HG03025 (cell line): ENCODE data around the gene P2RY12.

Source experiments
- ATAC-seq: cut with Tn5 transposase; IDR thresholded peaks from one replicate; pipeline ENCODE4 v1.9.1; 2021; ENCODE audit warnings: mild to moderate bottlenecking, moderate library complexity; ENCODE audit not compliant: unreplicated experiment, low FRiP score

The P2RY12 gene

GRCh38 chr3:151351219-151351618 lies 33.3 kb downstream of the P2RY12 start:
- ATAC-seq: peak; percentile 84

- ATAC-seq: no peak
Measured at GRCh38 chr3:151350656-151351055, 33.9 kb downstream of the P2RY12 start.

GRCh38 chr3:151347432-151347831 lies 37.1 kb downstream of the P2RY12 start:
- ATAC-seq: no peak

- no peak for ATAC-seq
Measured at GRCh38 chr3:151346292-151346691, 38.3 kb downstream of the P2RY12 start.

GRCh38 chr3:151345859-151346258 lies 38.7 kb downstream of the P2RY12 start:
- no peak for ATAC-seq

- ATAC-seq: no peak
Measured at GRCh38 chr3:151331696-151332095, 52.9 kb downstream of the P2RY12 start.

- no peak for ATAC-seq
Measured at GRCh38 chr3:151330899-151331298, 53.7 kb downstream of the P2RY12 start.

- no peak for ATAC-seq
Measured at GRCh38 chr3:151330379-151330778, 54.2 kb downstream of the P2RY12 start.

GRCh38 chr3:151329363-151329762 lies 55.2 kb downstream of the P2RY12 start, which contains the start of gene P2RY13:
Gene P2RY13, minus strand, starts transcription at chr3:151329549. Its CDS starts 21 bp downstream, at chr3:151329528.
- ATAC-seq: no peak

GRCh38 chr3:151328298-151328995 lies 56.1 kb downstream of the P2RY12 start:
- no peak for ATAC-seq

GRCh38 chr3:151327571-151328198 lies 56.9 kb downstream of the P2RY12 start:
- no peak for ATAC-seq

GRCh38 chr3:151322511-151322910 lies 62.0 kb downstream of the P2RY12 start:
- ATAC-seq: no peak

GRCh38 chr3:151321526-151321925 lies 63.0 kb downstream of the P2RY12 start:
- ATAC-seq: no peak

GRCh38 chr3:151320131-151320530 lies 64.4 kb downstream of the P2RY12 start:
- ATAC-seq: no peak

GRCh38 chr3:151319628-151320027 lies 64.9 kb downstream of the P2RY12 start:
- no peak for ATAC-seq

- no peak for ATAC-seq
Measured at GRCh38 chr3:151318991-151319390, 65.6 kb downstream of the P2RY12 start.

- ATAC-seq: no peak
Measured at GRCh38 chr3:151318313-151318712, 66.2 kb downstream of the P2RY12 start.

GRCh38 chr3:151316267-151316991 lies 68.1 kb downstream of the P2RY12 start, which contains the start of gene GPR87:
Gene GPR87, minus strand, starts transcription at chr3:151316820. Its CDS starts 16,720 bp downstream, at chr3:151300100.
- no peak for ATAC-seq

GRCh38 chr3:151315846-151316245 lies 68.7 kb downstream of the P2RY12 start:
- ATAC-seq: no peak

- no peak for ATAC-seq
Measured at GRCh38 chr3:151315136-151315535, 69.4 kb downstream of the P2RY12 start.

GRCh38 chr3:151314593-151314992 lies 70.0 kb downstream of the P2RY12 start:
- ATAC-seq: no peak
